ENCODE results near the gene EEF2K.

DNA sequence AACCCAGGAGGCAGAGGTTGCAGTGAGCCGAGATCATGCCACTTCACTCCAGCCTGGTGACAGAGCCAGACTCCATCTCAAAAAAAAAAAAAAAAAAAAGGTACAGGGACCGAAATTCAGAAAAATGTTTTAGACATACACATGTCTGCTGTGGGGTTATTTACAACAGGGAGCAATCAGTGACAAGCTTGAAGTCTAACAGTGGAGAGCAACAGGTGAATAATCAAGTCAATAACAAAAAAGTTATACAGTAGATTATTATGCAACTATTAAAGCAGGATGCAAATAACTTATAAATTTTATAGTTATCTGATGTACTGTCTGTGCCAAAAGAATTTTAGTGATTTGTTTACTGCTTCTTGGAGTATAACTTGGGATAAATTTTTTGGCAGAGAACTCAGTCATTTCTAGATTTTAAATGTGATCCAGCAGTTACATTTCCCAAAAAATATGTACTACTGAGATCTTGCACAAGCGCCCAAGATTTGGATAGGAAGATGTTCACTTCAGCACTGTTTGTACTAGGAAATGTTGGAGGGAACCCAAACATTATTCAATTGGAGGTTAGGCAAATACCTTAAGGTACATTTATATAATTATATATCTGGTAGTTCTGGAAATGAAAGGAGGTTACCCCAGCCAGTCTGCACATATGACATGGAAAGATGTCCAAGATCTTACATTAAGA, 34.1 kb downstream of the EEF2K start:
- TF ChIP-seq, protein P1, sequence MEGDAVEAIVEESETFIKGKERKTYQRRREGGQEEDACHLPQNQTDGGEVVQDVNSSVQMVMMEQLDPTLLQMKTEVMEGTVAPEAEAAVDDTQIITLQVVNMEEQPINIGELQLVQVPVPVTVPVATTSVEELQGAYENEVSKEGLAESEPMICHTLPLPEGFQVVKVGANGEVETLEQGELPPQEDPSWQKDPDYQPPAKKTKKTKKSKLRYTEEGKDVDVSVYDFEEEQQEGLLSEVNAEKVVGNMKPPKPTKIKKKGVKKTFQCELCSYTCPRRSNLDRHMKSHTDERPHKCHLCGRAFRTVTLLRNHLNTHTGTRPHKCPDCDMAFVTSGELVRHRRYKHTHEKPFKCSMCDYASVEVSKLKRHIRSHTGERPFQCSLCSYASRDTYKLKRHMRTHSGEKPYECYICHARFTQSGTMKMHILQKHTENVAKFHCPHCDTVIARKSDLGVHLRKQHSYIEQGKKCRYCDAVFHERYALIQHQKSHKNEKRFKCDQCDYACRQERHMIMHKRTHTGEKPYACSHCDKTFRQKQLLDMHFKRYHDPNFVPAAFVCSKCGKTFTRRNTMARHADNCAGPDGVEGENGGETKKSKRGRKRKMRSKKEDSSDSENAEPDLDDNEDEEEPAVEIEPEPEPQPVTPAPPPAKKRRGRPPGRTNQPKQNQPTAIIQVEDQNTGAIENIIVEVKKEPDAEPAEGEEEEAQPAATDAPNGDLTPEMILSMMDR (IDR thresholded peaks at IDR 0.05): no peak
- TF ChIP-seq POLR2A (IDR thresholded peaks at IDR 0.05) (no peak), EP300 (IDR thresholded peaks at IDR 0.05) (peak; percentile 18 to 80)

All from tibial nerve (tissue), 4 donors.